CD4-positive, CD25-positive, alpha-beta regulatory T cell (primary cell): Measurements from ENCODE around the gene SLC25A21. TPM values are rescaled to one million over a fixed set of nuclear protein-coding genes. Genes with fewer than 3 reads are reported as not detected.

ENCODE experiments used
- ATAC-seq, 2 donors: fragments of 150-1000 bp; cut with Tn5 transposase; one replicate each; pipeline ENCODE4 v1.10.0; 2021; ENCODE audit warnings: low read depth in 2 of 2, moderate number of reproducible peaks in 2 of 2, moderate library complexity in 1 of 2
- DNase-seq, 3 donors: peaks; one replicate each; pipeline versions ENCODE4 v3.0.0 to v3.0.0-alpha.2; 2012 to 2022; ENCODE audit warnings: mixed read lengths in 1 of 3
- H3K27ac ChIP-seq: one replicate; pipeline ENCODE4 v1.7.0; 2013; ENCODE audit warnings: mild to moderate bottlenecking, low read length; ENCODE audit not compliant: insufficient read depth, poor library complexity, severe bottlenecking
- H3K27me3 ChIP-seq: one replicate; pipeline ENCODE4 v1.7.0; 2013; ENCODE audit warnings: low read length; ENCODE audit not compliant: control insufficient read depth, insufficient read depth
- H3K36me3 ChIP-seq: one replicate; pipeline ENCODE4 v1.7.0; 2013; ENCODE audit warnings: mild to moderate bottlenecking, low read length, moderate library complexity; ENCODE audit not compliant: control insufficient read depth, insufficient read depth
- H3K4me1 ChIP-seq: 2 replicates; pipeline ENCODE4 v1.7.0; 2013; ENCODE audit warnings: mild to moderate bottlenecking, low read length; ENCODE audit not compliant: insufficient read depth, control insufficient read depth, poor library complexity, severe bottlenecking
- H3K4me3 ChIP-seq: one replicate; pipeline ENCODE4 v1.7.0; 2013; ENCODE audit warnings: low read depth, mild to moderate bottlenecking, low read length, moderate library complexity
- H3K9me3 ChIP-seq, 2 experiments: 1 replicate in 1 of 2; 2 replicates in 1 of 2; pipeline ENCODE4 v1.7.0; 2013; ENCODE audit warnings: low read length in 2 of 2, mild to moderate bottlenecking in 1 of 2, moderate library complexity in 1 of 2; ENCODE audit not compliant: control insufficient read depth in 2 of 2
- H3K27ac Mint-ChIP-seq, 3 donors: one replicate each; pipeline ENCODE4 v1.8.0; 2020 to 2022; ENCODE audit warnings: mild to moderate bottlenecking in 3 of 3, mixed read lengths in 3 of 3, moderate library complexity in 2 of 3
- H3K27me3 Mint-ChIP-seq: one replicate; pipeline ENCODE4 v1.8.0; 2022; ENCODE audit warnings: mild to moderate bottlenecking, mixed read lengths
- H3K36me3 Mint-ChIP-seq: one replicate; pipeline ENCODE4 v1.8.0; 2020; ENCODE audit warnings: mixed read lengths
- H3K4me1 Mint-ChIP-seq, 4 donors: one replicate each; pipeline ENCODE4 v1.8.0; 2020 to 2022; ENCODE audit warnings: mixed read lengths in 4 of 4, mild to moderate bottlenecking in 1 of 4
- H3K4me3 Mint-ChIP-seq, 4 donors: one replicate each; pipeline ENCODE4 v1.8.0; 2020 to 2022; ENCODE audit warnings: mild to moderate bottlenecking in 4 of 4, mixed read lengths in 4 of 4, moderate library complexity in 3 of 4
- H3K9me3 Mint-ChIP-seq, 7 donors: one replicate each; pipeline ENCODE4 v1.8.0; 2020 to 2022; ENCODE audit warnings: mixed read lengths in 7 of 7, mild to moderate bottlenecking in 3 of 7, moderate library complexity in 2 of 7
- polyA plus RNA-seq, 4 donors: library from polyadenylated mRNA; unstranded; fragments of 300-500 nt; fragmentation: Illumina TruSeq; gene quantifications; one replicate each; pipeline ENCODE4 v1.2.3, GENCODE V29; 2021
- total RNA-seq: library from RNA; stranded (reverse); gene quantifications from one replicate; pipeline ENCODE4 v1.2.3, GENCODE V29; 2022

Gene SLC25A21
- total and polyA plus RNA-seq, 5 donors from 2014 or later: not detected

GRCh38 chr14:36658123-36659009, 514.0 kb downstream of the SLC25A21 start:
- Mint-ChIP-seq H3K4me1 (peaks cover 0 to 57% (median 25%) of the 10 kb centered on the region in 4 donors), H3K27ac (no peak overlapping the region), H3K9me3 (peaks cover 0 to 17% (median 3%) of the 10 kb centered on the region in 7 donors), H3K36me3 (peaks cover 3% of the 10 kb centered on the region), H3K4me3 (peak overlapping the region in 2 of 4 donors; percentile 32 to 64), H3K27me3 (peaks cover 97% of the 10 kb centered on the region)
- Histone ChIP-seq H3K4me3 (no peak overlapping the region), H3K36me3 (no peaks in the 10 kb centered on the region), H3K9me3 (peaks cover 0 to 6% of the 10 kb centered on the region in 2 experiments), H3K27ac (no peak overlapping the region), H3K4me1 (peaks cover 30% of the 10 kb centered on the region), H3K27me3 (peaks cover 44% of the 10 kb centered on the region)
- DNase-seq (no peak), ATAC-seq (no peak)

- no peak for DNase-seq
- Mint-ChIP-seq H3K9me3 (peaks cover 0 to 15% (median 3%) of the 10 kb centered on the region in 7 donors), H3K27ac (no peak overlapping the region), H3K36me3 (peaks cover 3% of the 10 kb centered on the region), H3K27me3 (peaks cover 97% of the 10 kb centered on the region), H3K4me1 (peaks cover 0 to 52% (median 25%) of the 10 kb centered on the region in 4 donors), H3K4me3 (peak overlapping the region in 2 of 4 donors; percentile 19 to 51)
- H3K27me3 ChIP-seq: peaks cover 50% of the 10 kb centered on the region
- peaks cover 22% of the 10 kb centered on the region for H3K4me1 ChIP-seq
- H3K9me3 ChIP-seq: peaks cover 0 to 6% of the 10 kb centered on the region in 2 experiments
- ATAC-seq: no peak
- H3K36me3 ChIP-seq: no peaks in the 10 kb centered on the region
- H3K27ac ChIP-seq: no peak overlapping the region
- no peak overlapping the region for H3K4me3 ChIP-seq
These were observed 514.8 kb downstream of the SLC25A21 start for GRCh38 chr14:36657399-36658122.

DNA sequence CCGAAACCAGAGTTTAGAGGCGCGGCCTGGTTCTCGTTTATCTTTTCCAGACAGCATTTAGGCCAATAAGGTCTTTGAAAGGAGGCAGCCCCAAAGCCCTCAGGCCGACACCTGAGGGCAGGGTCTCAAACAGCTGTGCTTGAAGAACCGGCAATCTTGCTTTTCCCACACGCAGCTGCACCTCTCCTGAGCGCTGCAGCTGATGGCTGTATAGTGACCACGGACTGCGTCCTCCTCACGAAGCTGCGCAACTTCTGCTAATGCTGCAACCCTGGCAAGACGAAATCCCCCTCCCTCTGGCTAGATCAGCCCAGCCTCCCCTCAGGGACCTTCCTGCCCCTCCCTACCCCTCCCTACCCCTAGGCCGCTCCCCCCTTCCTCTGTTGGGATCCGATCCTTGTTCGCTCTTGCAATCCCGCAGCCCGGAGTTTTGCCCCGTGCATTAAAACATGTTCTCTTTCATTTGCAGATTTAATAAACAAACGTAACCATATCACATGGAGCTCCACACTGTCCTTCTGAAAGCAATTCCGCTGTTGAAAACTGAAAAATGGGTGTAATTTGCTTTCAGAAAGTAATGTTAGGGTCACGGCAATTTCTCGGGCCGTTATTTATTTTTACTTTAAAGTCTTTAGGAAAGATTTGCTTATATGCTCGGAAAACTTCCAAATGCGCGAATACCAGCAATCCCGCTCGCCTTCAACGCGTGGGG, 515.6 kb downstream of the SLC25A21 start:
- Histone ChIP-seq H3K4me3 (no peak overlapping the region), H3K36me3 (no peaks in the 10 kb centered on the region), H3K27me3 (peaks cover 52% of the 10 kb centered on the region), H3K9me3 (peaks cover 0 to 6% of the 10 kb centered on the region in 2 experiments), H3K4me1 (peaks cover 18% of the 10 kb centered on the region), H3K27ac (no peak overlapping the region)
- H3K36me3 Mint-ChIP-seq: peaks cover 3% of the 10 kb centered on the region
- no peak for ATAC-seq
- peaks cover 100% of the 10 kb centered on the region for H3K27me3 Mint-ChIP-seq
- H3K27ac Mint-ChIP-seq: no peak overlapping the region
- peaks cover 0 to 47% (median 22%) of the 10 kb centered on the region in 4 donors for H3K4me1 Mint-ChIP-seq
- no peak for DNase-seq
- peak overlapping the region; percentile 34 to 58 (median 54) for H3K4me3 Mint-ChIP-seq
- H3K9me3 Mint-ChIP-seq: peaks cover 0 to 15% (median 3%) of the 10 kb centered on the region in 7 donors

- H3K27me3 ChIP-seq: peaks cover 58% of the 10 kb centered on the region
- no peaks in the 10 kb centered on the region for H3K36me3 ChIP-seq
- H3K4me3 Mint-ChIP-seq: peak overlapping the region in 3 of 4 donors; percentile 46 to 58 (median 54)
- no peak overlapping the region for H3K27ac Mint-ChIP-seq
- peaks cover 0 to 6% of the 10 kb centered on the region in 2 experiments for H3K9me3 ChIP-seq
- H3K4me3 ChIP-seq: no peak overlapping the region
- H3K4me1 Mint-ChIP-seq: peaks cover 0 to 40% (median 16%) of the 10 kb centered on the region in 4 donors
- peaks cover 0 to 15% (median 3%) of the 10 kb centered on the region in 7 donors for H3K9me3 Mint-ChIP-seq
- peaks cover 15% of the 10 kb centered on the region for H3K4me1 ChIP-seq
- ATAC-seq (no peak), DNase-seq (peak in 1 of 3 donors; percentile 24)
- H3K36me3 Mint-ChIP-seq: peaks cover 3% of the 10 kb centered on the region
- H3K27ac ChIP-seq: no peak overlapping the region
- peaks cover 100% of the 10 kb centered on the region for H3K27me3 Mint-ChIP-seq
These were observed 516.3 kb downstream of the SLC25A21 start for GRCh38 chr14:36655963-36656686.

- H3K36me3 Mint-ChIP-seq: peaks cover 3% of the 10 kb centered on the region
- peaks cover 100% of the 10 kb centered on the region for H3K27me3 Mint-ChIP-seq
- Histone ChIP-seq H3K4me1 (peaks cover 15% of the 10 kb centered on the region), H3K27me3 (peaks cover 59% of the 10 kb centered on the region), H3K27ac (no peak overlapping the region), H3K36me3 (no peaks in the 10 kb centered on the region), H3K4me3 (no peak overlapping the region), H3K9me3 (peaks cover 0 to 6% of the 10 kb centered on the region in 2 experiments)
- DNase-seq: no peak
- no peak overlapping the region for H3K27ac Mint-ChIP-seq
- H3K4me3 Mint-ChIP-seq: peak overlapping the region in 3 of 4 donors; percentile 3 to 59 (median 54)
- H3K4me1 Mint-ChIP-seq: peaks cover 0 to 38% (median 14%) of the 10 kb centered on the region in 4 donors
- H3K9me3 Mint-ChIP-seq: peaks cover 0 to 15% (median 3%) of the 10 kb centered on the region in 7 donors
- ATAC-seq: no peak
These were observed 516.8 kb downstream of the SLC25A21 start for GRCh38 chr14:36655571-36655962.

- peaks cover 100% of the 10 kb centered on the region for H3K27me3 Mint-ChIP-seq
- Histone ChIP-seq H3K4me3 (no peak overlapping the region), H3K27ac (no peak overlapping the region), H3K27me3 (peaks cover 57% of the 10 kb centered on the region), H3K4me1 (peaks cover 15% of the 10 kb centered on the region), H3K36me3 (no peaks in the 10 kb centered on the region), H3K9me3 (peaks cover 0 to 4% of the 10 kb centered on the region in 2 experiments)
- peaks cover 3% of the 10 kb centered on the region for H3K36me3 Mint-ChIP-seq
- peak overlapping the region in 1 of 4 donors; percentile 59 for H3K4me3 Mint-ChIP-seq
- H3K9me3 Mint-ChIP-seq: peaks cover 0 to 16% (median 3%) of the 10 kb centered on the region in 7 donors
- DNase-seq: no peak
- peaks cover 0 to 31% (median 13%) of the 10 kb centered on the region in 4 donors for H3K4me1 Mint-ChIP-seq
- no peak overlapping the region for H3K27ac Mint-ChIP-seq
- no peak for ATAC-seq
These were observed 517.5 kb downstream of the SLC25A21 start for GRCh38 chr14:36654794-36655381.
